Right lobe of liver (tissue), 4 donors: Measurements from ENCODE around the gene FABP3.

Source experiments
- POLR2A ChIP-seq: fragments of 450-650 bp; IDR thresholded peaks from one replicate; pipeline ENCODE4 v1.6.1; 2017; ENCODE audit warnings: antibody characterized with exemption, mild to moderate bottlenecking
- TF ChIP-seq, protein P1 (sequence below), 4 donors: fragments of 200-600 bp in 3 of 4; fragments of 450-650 bp in 1 of 4; IDR thresholded peaks; one replicate each; pipeline versions ENCODE4 v1.5.1 to v1.8.0; 2016 to 2022; ENCODE audit warnings: antibody characterized with exemption in 4 of 4, mild to moderate bottlenecking in 2 of 4
- donor health status: DM: no; HTN: no; CAD: no.
- donor health status: DM: no; HTN: no; CAD: no.
- donor health status: DM: no; HTN: yes; CAD: no.

DNA sequence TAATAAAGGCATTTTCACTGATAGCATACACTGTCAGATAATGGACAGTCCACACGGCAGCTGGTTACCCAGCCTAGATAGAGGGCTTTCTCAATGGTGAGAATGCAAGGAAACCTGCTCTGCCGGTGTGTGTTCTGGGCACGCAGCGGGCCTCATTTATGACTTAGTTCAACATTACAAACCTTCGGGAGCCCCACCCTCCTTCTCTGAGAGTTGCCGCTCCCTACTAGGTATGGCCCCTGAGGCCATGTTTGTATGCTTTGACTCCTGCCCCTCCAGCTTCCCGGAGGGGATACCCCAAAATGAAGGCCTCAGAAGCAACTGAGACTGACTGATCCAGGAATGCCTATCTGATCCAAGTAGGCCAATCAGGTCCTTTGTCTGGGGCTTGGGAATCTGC lies 17.2 kb upstream of the FABP3 start:
- TF ChIP-seq, protein P1, sequence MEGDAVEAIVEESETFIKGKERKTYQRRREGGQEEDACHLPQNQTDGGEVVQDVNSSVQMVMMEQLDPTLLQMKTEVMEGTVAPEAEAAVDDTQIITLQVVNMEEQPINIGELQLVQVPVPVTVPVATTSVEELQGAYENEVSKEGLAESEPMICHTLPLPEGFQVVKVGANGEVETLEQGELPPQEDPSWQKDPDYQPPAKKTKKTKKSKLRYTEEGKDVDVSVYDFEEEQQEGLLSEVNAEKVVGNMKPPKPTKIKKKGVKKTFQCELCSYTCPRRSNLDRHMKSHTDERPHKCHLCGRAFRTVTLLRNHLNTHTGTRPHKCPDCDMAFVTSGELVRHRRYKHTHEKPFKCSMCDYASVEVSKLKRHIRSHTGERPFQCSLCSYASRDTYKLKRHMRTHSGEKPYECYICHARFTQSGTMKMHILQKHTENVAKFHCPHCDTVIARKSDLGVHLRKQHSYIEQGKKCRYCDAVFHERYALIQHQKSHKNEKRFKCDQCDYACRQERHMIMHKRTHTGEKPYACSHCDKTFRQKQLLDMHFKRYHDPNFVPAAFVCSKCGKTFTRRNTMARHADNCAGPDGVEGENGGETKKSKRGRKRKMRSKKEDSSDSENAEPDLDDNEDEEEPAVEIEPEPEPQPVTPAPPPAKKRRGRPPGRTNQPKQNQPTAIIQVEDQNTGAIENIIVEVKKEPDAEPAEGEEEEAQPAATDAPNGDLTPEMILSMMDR (IDR thresholded peaks at IDR 0.05) = no peak
- TF ChIP-seq POLR2A = no peak
